Measurements from ENCODE around the gene ELOVL5.

DNA sequence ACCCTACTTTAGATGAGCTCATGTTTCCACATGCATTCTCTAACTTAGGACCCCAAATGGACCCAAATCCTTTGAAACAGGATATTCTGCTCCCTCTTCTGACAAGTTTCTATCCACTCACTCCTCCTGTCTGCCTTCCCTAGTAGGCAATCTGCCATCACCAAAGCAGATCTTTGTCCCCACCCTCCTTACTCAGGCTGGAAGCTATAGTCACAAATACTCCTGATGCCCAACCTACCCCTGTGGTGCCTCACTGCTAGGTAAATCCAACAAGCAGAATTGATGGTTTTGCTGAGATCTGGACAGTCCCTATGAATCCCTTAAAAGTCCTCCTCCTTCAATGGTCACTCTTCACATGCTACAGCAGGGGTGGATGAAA lies 21.7 kb downstream of the ELOVL5 start:
- TF ChIP-seq EZH2 (IDR thresholded peaks at IDR 0.05; ENCODE audit: borderline replicate concordance, low read length) (no peak), CTCF (IDR thresholded peaks at IDR 0.05; ENCODE audit: low read length) (no peak)

Measured in OCI-LY1 (cell line).